Right cardiac atrium (tissue), 5 donors: ENCODE measurements around the gene SLIT3. TPM values are rescaled to one million over a fixed set of nuclear protein-coding genes. Genes with fewer than 3 reads are reported as not detected.
A peak's percentile ranks its signal among the peaks of the same experiment; 100 is the strongest.

Source experiments
- ATAC-seq, 2 donors: fragments of 200-7000 bp; cut with Tn5 transposase; one replicate each; pipeline versions ENCODE4 v1.8.0 to v1.9.1; 2020; ENCODE audit warnings: moderate library complexity in 2 of 2, mild to moderate bottlenecking in 1 of 2
- DNase-seq, 3 donors: peaks; one replicate each; pipeline ENCODE4 v3.0.0-alpha.2; 2020
- H3K27ac ChIP-seq: one replicate; pipeline ENCODE4 v1.5.1; 2013; ENCODE audit warnings: mild to moderate bottlenecking, low read length, control low read depth, moderate library complexity
- H3K27me3 ChIP-seq: one replicate; pipeline ENCODE4 v1.6.1; 2013; ENCODE audit not compliant: control insufficient read depth, insufficient read depth
- H3K4me1 ChIP-seq: one replicate; pipeline ENCODE4 v1.6.1; 2013; ENCODE audit warnings: low read length; ENCODE audit not compliant: control insufficient read depth, insufficient read depth
- H3K4me3 ChIP-seq: one replicate; pipeline ENCODE4 v1.5.1; 2013; ENCODE audit warnings: low read length, control low read depth
- H3K9me3 ChIP-seq: one replicate; pipeline ENCODE4 v1.6.1; 2013; ENCODE audit warnings: low read length; ENCODE audit not compliant: control insufficient read depth
- WGBS: extraction: QIAGEN DNeasy Blood & Tissue Kit; methylation state at CpG from one replicate; pipeline ENCODE4 v1.1.7; 2013; 5-methylcytosine and 5-hydroxymethylcytosine counted together
- intact Hi-C, 4 donors: fragments of 100-400 bp; cut with DNase I; formaldehyde crosslinking; loops; one replicate each; pipeline versions ENCODE4 v1.11.0 to v1.14.0; 2022 to 2023
- polyA plus RNA-seq: library from polyadenylated mRNA; stranded (reverse); fragments of 200-250 nt; gene quantifications from one replicate; pipeline ENCODE4 v1.2.3, GENCODE V29; 2013
- total RNA-seq, 4 donors: library from RNA; stranded (reverse); fragmentation: NEBNext Ultra II Directional; extraction: Animal tissue kit (Norgen Biotek cat#: 25700); gene quantifications; one replicate each; pipeline ENCODE4 v1.2.1, GENCODE V29; 2021
- donor health status: healthy with polysubstance abuse.
- donor health status: DM: no; HTN: yes; CAD: no.
- donor health status: DM: no; HTN: no; CAD: no.
- donor health status: DM: no; HTN: yes; CAD: no; lungs with severe emphysema.
- donor health status: DM: yes; HTN: yes; CAD: no.

The SLIT3 gene
- total and polyA plus RNA-seq, 5 donors = 32.9 to 188 (median 109) TPM

DNA sequence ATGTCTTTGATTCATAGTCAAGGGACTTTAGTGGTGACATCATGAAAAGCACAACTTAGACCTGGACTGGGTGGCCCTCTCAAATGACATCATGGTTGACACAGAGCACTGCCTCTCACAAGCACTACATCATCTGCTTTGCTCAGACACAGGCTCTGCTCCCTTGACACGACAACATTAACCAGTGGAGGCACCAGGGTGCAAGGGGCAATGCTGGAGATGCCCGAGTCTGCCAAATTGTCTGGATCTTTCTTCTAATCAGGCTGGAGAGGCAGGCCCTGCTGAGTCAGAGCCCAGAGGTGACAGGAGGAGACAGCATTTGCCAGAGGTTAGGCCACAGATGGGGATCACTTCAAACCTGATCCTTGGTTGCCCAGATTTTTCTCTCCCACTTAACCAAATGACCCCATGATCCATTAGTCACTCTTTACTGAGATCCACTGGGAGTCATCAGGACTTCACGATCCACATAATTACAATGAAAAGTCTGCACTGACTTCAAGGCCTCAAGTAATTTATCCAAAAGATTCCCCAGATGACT, 174.4 kb downstream of the SLIT3 start:
- ATAC-seq = peak in 1 of 2 donors; percentile 18
- no peaks in the 10 kb centered on the region for H3K4me1 ChIP-seq
- DNase-seq = no peak
- no peak overlapping the region for H3K27ac ChIP-seq
- intact Hi-C loops = no loop called here
- H3K4me3 ChIP-seq = no peak overlapping the region
- WGBS = 74% methylated on average over 3 of the region's 3 CpGs
- no peaks in the 10 kb centered on the region for H3K9me3 ChIP-seq
- no peaks in the 10 kb centered on the region for H3K27me3 ChIP-seq

DNA sequence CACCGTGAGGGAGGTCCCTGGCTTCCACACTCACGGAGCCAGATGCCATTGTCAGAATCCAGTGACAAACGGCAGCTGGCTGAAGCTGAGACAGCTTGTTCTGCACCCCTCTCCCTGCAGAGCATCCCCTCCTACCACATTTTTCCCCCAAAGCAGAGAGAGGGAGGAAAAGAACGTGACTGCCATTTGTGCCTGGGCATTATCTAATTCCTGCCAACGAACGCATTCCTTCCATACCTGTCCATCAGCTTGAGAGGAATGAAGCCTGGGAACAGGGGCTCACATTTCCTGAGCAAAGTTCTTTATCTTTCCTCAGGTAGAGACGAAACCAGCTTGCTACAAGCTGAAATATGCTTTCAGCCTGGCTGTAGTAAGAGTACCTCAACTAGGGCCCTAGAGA, 175.4 kb downstream of the SLIT3 start:
- Histone ChIP-seq H3K9me3 (no peaks in the 10 kb centered on the region), H3K4me1 (no peaks in the 10 kb centered on the region), H3K27me3 (no peaks in the 10 kb centered on the region), H3K27ac (no peak overlapping the region), H3K4me3 (no peak overlapping the region)
- DNase-seq = no peak
- intact Hi-C loops = no loop called here
- WGBS = 55% methylated on average over 7 of the region's 7 CpGs
- no peak for ATAC-seq

DNA sequence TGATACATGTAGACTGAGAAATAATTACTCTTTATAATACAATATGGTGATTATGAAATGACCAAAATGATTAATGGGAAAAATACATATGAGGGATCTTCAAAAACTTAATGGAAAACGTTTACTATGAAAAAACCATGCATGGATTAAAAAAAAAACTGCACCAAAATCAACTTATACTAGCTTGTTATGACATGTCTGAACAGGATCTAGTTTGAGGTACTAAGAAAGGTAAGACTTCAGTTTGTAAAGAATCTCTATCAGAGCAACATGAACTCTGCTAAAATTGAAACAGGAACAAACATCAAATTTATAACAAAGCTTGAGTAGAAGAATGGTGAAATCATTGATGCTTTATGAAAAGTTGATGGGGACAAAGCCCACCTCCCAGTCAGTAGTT, 178.0 kb downstream of the SLIT3 start:
- Histone ChIP-seq H3K9me3 (no peaks in the 10 kb centered on the region), H3K27ac (no peak overlapping the region), H3K27me3 (no peaks in the 10 kb centered on the region), H3K4me3 (no peak overlapping the region), H3K4me1 (no peaks in the 10 kb centered on the region)
- intact Hi-C loops = no loop called here
- DNase-seq = no peak
- no peak for ATAC-seq
- WGBS = 64% methylated on average over 1 of the region's 1 CpG

DNA sequence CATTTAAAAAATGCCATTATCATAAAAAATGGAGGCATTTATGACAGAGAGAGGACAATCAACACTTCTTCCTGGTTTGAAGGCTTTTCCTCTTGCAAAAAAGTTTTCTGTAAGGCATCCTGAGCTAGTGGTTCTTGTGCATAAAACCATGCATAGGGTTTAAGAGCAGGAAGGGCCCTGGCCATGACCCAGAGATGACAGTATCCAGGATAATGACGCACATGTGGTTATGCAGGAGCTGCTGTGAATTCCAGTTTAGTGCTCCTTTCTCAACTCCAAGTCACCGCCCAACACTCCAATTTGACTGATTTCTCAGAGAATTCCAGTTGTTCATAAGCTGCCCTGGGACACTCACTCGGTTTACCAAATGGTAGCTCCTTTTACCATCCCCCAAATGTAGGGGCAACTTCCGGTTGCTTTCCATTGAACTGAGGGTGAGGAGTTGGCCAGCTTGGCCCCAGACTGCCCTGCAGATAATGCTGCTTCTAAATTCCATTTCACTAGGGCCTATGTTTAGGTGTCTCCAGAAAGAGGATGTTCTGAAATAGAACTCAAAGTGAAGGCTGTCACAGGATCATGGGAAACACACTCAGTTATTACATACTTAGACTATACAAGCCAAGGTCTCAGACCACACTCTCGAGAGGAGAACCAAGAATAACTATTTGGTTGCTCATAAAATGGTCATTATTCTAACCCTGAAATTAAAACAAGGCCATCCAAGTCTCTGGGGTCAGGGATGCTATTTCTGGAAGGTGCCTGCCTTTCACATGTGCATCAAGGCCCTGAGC, 179.1 kb downstream of the SLIT3 start:
- WGBS = 68% methylated on average over 5 of the region's 5 CpGs
- Histone ChIP-seq H3K9me3 (no peaks in the 10 kb centered on the region), H3K27ac (no peak overlapping the region)

DNA sequence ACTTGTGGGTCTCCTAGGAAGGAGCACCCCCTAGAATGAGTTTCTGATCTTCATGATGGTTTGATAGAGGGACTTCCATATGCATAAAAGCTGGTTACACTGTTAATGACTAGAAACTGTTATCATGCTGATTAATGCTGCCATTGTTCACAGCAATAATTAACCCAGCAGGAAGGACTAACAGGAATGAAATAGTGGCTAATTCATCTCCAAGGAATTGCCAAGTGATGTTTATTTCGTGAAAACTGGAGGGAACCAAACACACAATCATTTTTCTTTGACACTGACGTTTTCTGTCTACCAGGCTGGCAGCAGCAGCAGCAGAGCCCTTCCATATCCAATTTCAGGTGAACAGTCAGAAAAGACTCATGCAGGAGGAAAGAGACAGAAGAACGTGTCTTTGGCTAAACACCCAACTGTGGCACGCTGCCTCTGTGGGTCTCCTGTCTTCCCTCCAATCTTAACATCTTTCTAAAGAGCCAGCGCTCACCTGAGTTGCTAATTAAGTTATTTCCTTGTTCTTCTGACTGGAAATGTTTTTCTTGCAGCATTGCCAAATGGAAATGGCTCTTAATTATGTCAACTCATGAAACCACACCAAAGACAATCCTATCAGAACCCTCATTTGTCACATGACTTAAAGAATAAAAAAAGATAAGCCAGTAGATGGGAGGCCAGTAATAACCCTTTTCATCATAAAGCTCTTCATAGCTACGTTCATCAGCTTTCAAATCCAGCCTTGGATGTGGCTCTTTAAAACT, 181.5 kb downstream of the SLIT3 start:
- no peak for ATAC-seq
- intact Hi-C loops = loop anchor here in 1 of 4 donors (5.0 kb wide), 1 partner anchor 183 kb away; the partner anchor contains the start of gene SLIT3
- no peak overlapping the region for H3K4me3 ChIP-seq
- H3K9me3 ChIP-seq = no peaks in the 10 kb centered on the region
- WGBS = 66% methylated on average over 6 of the region's 6 CpGs
- H3K27ac ChIP-seq = no peak overlapping the region
- H3K4me1 ChIP-seq = peaks cover 2% of the 10 kb centered on the region
- H3K27me3 ChIP-seq = no peaks in the 10 kb centered on the region
- DNase-seq = no peak

More for the DNA sequence above, 179.1 kb downstream of the SLIT3 start:
- Histone ChIP-seq H3K27me3 (no peaks in the 10 kb centered on the region), H3K4me1 (peaks cover under 1% of the 10 kb centered on the region), H3K4me3 (no peak overlapping the region)
- DNase-seq = no peak
- intact Hi-C loops = no loop called here
- ATAC-seq = peak in 1 of 2 donors; percentile 8

DNA sequence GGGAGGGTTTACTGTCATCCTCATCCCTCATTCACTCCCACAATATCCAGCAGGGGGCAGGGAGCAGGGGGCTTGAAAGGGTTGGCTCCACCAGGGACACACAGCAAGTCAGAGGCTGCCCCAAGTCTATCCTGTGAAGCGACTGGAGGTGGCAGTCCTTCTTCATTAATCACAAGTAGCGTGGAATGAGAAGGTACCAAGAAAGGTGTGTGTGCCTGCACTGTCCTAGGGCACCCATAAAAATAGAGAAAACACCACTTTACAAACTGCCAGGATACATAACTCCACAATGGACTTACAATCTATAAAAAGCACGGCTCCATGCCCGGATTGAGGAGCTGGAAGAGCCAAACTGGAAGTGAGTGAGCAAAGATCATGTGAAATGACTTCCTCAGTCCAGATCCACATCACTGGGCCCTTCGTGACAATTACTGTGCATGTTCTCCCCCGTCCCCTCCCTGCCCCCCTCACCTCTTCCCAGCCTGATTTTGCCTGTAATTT, 183.9 kb downstream of the SLIT3 start:
- H3K4me1 ChIP-seq = peaks cover 2% of the 10 kb centered on the region
- intact Hi-C loops = loop anchor here in 1 of 4 donors (5.0 kb wide), 1 partner anchor 185 kb away; the partner anchor contains the start of gene SLIT3
- 39% methylated on average over 6 of the region's 6 CpGs for WGBS

DNA sequence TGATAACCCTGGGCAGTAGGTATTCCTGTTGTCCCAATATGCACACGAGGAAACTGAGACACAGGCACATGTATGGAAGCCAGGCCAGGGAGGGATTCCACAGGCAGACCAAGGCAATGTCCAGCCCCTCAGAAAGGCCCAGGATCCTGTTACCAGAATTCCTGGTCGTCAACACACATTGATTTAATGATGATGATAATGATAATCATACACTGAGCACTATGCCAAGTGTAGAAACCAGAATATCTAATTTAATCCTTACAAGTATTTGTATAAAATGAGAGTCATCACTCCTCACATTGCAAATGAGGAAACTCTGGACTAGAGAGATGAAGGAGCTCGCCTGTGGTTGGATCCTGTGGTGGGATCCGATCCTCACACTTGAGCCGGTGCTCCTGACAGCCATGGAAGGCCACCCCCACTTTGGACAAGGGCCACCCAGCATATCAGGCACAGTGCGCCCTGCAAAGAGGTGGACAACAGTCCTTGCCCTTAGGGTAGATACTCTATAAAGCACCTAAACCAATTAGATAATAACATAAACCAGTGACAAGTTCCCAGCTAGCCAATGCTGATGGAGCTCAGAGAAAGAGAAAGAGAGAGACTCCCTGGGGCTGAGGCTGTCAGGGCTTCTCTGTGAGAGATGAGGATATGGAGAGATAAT, 185.3 kb downstream of the SLIT3 start:
- H3K9me3 ChIP-seq = no peaks in the 10 kb centered on the region
- WGBS = 79% methylated on average over 6 of the region's 6 CpGs
- H3K4me1 ChIP-seq = peaks cover 2% of the 10 kb centered on the region
- H3K4me3 ChIP-seq = no peak overlapping the region
- DNase-seq (no peak), ATAC-seq (no peak)
- no peak overlapping the region for H3K27ac ChIP-seq
- H3K27me3 ChIP-seq = no peaks in the 10 kb centered on the region
- intact Hi-C loops = loop anchor here in 1 of 4 donors (5.0 kb wide), 1 partner anchor 187 kb away; the partner anchor contains the start of gene SLIT3

More for the DNA sequence above, 183.9 kb downstream of the SLIT3 start:
- ATAC-seq = peak; percentile 70 to 75
- no peaks in the 10 kb centered on the region for H3K9me3 ChIP-seq
- H3K4me3 ChIP-seq = no peak overlapping the region
- no peaks in the 10 kb centered on the region for H3K27me3 ChIP-seq
- DNase-seq = peak in 2 of 3 donors; percentile 21 to 41
- H3K27ac ChIP-seq = peak overlapping the region; percentile 55

DNA sequence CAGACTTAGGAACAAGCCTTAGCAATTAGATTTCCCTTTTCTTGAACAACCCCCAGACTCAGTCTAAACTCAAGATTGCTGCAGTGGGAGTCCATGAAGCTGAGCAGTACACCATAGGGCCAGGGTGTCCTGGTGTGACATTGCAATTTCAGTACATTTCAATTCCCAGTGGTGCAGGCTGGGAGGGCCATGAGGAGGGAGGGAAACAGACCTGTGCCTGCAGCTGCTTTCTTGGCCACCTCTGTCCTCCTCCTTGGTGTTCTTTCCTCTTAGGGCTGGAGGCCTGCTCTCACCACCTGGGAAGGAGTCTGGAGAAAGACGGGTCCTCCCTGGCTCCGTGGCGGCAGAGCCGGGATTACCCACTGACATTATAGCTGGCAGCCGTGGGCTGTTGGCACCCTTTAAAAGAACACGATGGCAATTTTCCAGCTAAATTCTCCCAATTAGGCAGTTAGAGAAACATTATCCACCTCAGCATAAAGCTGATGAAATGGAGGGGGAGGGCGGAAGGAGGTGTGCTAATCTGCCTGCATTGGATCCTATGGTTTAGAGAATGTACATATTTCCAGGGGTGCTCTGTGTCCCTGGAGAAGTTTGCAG, 186.4 kb downstream of the SLIT3 start:
- Histone ChIP-seq H3K9me3 (no peaks in the 10 kb centered on the region), H3K27ac (no peak overlapping the region), H3K4me1 (peaks cover 2% of the 10 kb centered on the region), H3K4me3 (no peak overlapping the region), H3K27me3 (no peaks in the 10 kb centered on the region)
- ATAC-seq (no peak), DNase-seq (no peak)
- 66% methylated on average over 7 of the region's 7 CpGs for WGBS
- intact Hi-C loops = loop anchor here in 1 of 4 donors (5.0 kb wide), 1 partner anchor 188 kb away; the partner anchor contains the start of gene SLIT3

DNA sequence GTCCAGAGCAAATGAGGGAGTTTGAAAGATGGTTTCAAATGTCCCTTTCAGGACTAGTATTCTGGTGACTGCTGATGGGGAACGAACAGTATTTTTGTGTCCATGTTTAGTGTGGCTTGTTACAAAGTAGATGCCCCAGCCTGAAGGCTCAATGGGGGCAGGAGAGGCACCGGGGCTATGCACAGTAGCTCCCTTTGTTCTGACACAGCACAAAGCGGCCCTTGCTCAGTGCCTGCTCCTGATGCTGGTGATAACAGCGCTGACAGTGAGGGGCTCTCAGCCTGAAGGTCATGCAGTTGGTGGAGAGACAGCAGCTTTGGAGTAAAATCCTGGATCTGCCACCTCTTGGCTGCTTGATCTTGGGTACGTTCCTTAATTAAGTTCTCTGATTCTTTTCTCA, 188.9 kb downstream of the SLIT3 start:
- DNase-seq (no peak), ATAC-seq (no peak)
- no peak overlapping the region for H3K27ac ChIP-seq
- 80% methylated on average over 5 of the region's 5 CpGs for WGBS
- H3K4me1 ChIP-seq = peaks cover 2% of the 10 kb centered on the region
- H3K27me3 ChIP-seq = no peaks in the 10 kb centered on the region
- no peak overlapping the region for H3K4me3 ChIP-seq
- intact Hi-C loops = no loop called here
- H3K9me3 ChIP-seq = no peaks in the 10 kb centered on the region
